Nephron progenitor cell (in vitro differentiated cells): ENCODE measurements around the gene TAF1D.

ENCODE experiments used
- DNase-seq: peaks from one replicate; pipeline ENCODE4 v3.0.0; 2021
- H3K27ac Mint-ChIP-seq: 2 replicates; pipeline ENCODE4 v1.8.0; 2021; ENCODE audit warnings: mild to moderate bottlenecking, moderate library complexity, mixed read lengths
- H3K27me3 Mint-ChIP-seq: 2 replicates; pipeline ENCODE4 v1.8.0; 2021; ENCODE audit warnings: mild to moderate bottlenecking, low read depth, mixed read lengths; ENCODE audit not compliant: poor library complexity
- H3K36me3 Mint-ChIP-seq: 2 replicates; pipeline ENCODE4 v1.8.0; 2021; ENCODE audit warnings: low read depth, mixed read lengths
- H3K4me1 Mint-ChIP-seq: 2 replicates; pipeline ENCODE4 v1.8.0; 2021; ENCODE audit warnings: mixed read lengths
- H3K4me3 Mint-ChIP-seq: 2 replicates; pipeline ENCODE4 v1.8.0; 2021; ENCODE audit warnings: mild to moderate bottlenecking, moderate library complexity, mixed read lengths
- H3K9me3 Mint-ChIP-seq: 2 replicates; pipeline ENCODE4 v1.8.0; 2021; ENCODE audit warnings: mild to moderate bottlenecking, moderate library complexity, mixed read lengths
- TF ChIP-seq, protein P1 (sequence below): fragments of 200-600 bp; sonication (generic); IDR thresholded peaks from 2 replicates; pipeline ENCODE4 v1.5.0; 2021; ENCODE audit warnings: antibody characterized with exemption

The TAF1D gene

DNA sequence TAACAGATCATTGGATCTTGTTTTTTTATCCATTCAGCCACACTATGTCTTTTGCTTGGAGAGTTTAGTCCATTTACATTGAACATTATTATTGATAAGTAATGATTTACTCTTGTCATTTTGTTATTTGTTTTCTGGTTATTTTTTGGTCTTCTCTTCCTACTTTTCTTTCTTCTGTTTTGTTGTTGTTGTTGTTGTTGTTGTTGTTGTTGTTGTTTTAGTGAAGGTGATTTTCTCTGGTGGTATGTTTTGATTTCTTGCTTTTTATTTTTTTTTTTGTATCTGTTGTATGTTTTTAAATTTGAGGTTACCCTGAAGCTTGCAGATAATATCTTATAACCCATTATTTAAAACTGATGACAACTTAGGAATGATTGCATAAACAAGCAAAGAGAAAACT lies 28.6 kb downstream of the TAF1D start:
- TF ChIP-seq, protein P1, sequence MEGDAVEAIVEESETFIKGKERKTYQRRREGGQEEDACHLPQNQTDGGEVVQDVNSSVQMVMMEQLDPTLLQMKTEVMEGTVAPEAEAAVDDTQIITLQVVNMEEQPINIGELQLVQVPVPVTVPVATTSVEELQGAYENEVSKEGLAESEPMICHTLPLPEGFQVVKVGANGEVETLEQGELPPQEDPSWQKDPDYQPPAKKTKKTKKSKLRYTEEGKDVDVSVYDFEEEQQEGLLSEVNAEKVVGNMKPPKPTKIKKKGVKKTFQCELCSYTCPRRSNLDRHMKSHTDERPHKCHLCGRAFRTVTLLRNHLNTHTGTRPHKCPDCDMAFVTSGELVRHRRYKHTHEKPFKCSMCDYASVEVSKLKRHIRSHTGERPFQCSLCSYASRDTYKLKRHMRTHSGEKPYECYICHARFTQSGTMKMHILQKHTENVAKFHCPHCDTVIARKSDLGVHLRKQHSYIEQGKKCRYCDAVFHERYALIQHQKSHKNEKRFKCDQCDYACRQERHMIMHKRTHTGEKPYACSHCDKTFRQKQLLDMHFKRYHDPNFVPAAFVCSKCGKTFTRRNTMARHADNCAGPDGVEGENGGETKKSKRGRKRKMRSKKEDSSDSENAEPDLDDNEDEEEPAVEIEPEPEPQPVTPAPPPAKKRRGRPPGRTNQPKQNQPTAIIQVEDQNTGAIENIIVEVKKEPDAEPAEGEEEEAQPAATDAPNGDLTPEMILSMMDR = no peak
- Mint-ChIP-seq H3K9me3 (peaks cover 46% of the 10 kb centered on the region), H3K36me3 (peaks cover 95% of the 10 kb centered on the region), H3K27me3 (no peaks in the 10 kb centered on the region), H3K27ac (peak overlapping the region; percentile 27), H3K4me1 (no peaks in the 10 kb centered on the region), H3K4me3 (no peak overlapping the region)
- no peak for DNase-seq

GRCh38 chr11:93710239-93710638 lies 31.1 kb downstream of the TAF1D start:
- Mint-ChIP-seq H3K27ac (no peak overlapping the region), H3K4me1 (no peaks in the 10 kb centered on the region), H3K4me3 (no peak overlapping the region), H3K27me3 (no peaks in the 10 kb centered on the region), H3K9me3 (peaks cover 51% of the 10 kb centered on the region), H3K36me3 (peaks cover 97% of the 10 kb centered on the region)
- TF ChIP-seq, protein P1 = no peak
- no peak for DNase-seq

DNA sequence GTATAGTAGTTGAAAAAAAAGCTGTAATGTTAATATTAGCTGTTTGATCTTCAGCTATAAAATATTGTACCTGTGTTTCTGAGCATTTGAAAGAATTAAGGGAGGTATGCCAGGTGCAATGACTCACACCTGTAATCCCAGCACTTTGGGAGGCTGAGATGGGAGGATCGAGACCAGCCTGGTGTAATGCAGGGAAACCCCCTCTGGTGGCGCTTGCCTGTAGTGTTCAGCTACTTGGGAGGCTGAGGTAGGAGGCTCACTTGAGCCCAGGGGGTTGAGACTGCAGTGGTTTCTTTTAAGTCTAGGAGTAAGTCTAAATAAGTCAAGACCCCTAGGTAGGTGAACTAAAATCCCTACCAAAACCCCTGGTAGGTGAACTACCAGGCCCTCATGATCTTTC lies 37.1 kb downstream of the TAF1D start:
- no peak overlapping the region for H3K27ac Mint-ChIP-seq
- H3K4me1 Mint-ChIP-seq = no peaks in the 10 kb centered on the region
- H3K9me3 Mint-ChIP-seq = peaks cover 19% of the 10 kb centered on the region
- peaks cover 92% of the 10 kb centered on the region for H3K36me3 Mint-ChIP-seq
- no peaks in the 10 kb centered on the region for H3K27me3 Mint-ChIP-seq
- DNase-seq = no peak
- no peak overlapping the region for H3K4me3 Mint-ChIP-seq
- TF ChIP-seq, protein P1 = no peak

- no peak overlapping the region for H3K4me3 Mint-ChIP-seq
- H3K36me3 Mint-ChIP-seq = peaks cover 92% of the 10 kb centered on the region
- TF ChIP-seq, protein P1 = no peak
- H3K4me1 Mint-ChIP-seq = no peaks in the 10 kb centered on the region
- no peak for DNase-seq
- no peaks in the 10 kb centered on the region for H3K9me3 Mint-ChIP-seq
- H3K27ac Mint-ChIP-seq = no peak overlapping the region
- no peaks in the 10 kb centered on the region for H3K27me3 Mint-ChIP-seq
These were observed 40.5 kb downstream of the TAF1D start for GRCh38 chr11:93700830-93701229.

GRCh38 chr11:93697611-93698010 lies 43.7 kb downstream of the TAF1D start:
- no peaks in the 10 kb centered on the region for H3K9me3 Mint-ChIP-seq
- H3K36me3 Mint-ChIP-seq = peaks cover 71% of the 10 kb centered on the region
- no peaks in the 10 kb centered on the region for H3K27me3 Mint-ChIP-seq
- TF ChIP-seq, protein P1 = no peak
- H3K4me1 Mint-ChIP-seq = no peaks in the 10 kb centered on the region
- no peak for DNase-seq
- H3K4me3 Mint-ChIP-seq = no peak overlapping the region
- peak overlapping the region; percentile 69 for H3K27ac Mint-ChIP-seq

DNA sequence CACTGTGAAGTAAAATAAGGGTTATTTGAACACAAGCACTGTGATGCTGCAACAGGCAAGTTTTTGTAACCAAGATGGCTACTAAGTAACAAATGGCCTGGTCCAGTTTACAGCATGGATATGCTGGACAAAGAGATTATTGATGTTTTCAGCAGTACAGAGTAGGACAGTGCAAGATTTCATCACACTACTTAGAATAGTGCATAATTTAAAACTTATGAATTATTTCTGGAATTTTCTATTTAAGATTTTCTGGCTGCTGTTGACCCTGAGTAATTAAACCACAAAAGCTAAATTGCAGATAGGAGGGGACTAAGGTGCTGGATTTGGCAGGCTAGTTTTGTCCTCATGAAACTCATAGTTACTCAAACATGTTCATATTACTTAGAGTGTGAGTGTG lies 46.7 kb downstream of the TAF1D start:
- no peak for DNase-seq
- Mint-ChIP-seq H3K27ac (no peak overlapping the region), H3K9me3 (no peaks in the 10 kb centered on the region), H3K4me1 (no peaks in the 10 kb centered on the region), H3K4me3 (no peak overlapping the region), H3K27me3 (no peaks in the 10 kb centered on the region), H3K36me3 (peaks cover 65% of the 10 kb centered on the region)
- TF ChIP-seq, protein P1 = no peak
